H1 (cell line): Measurements from ENCODE around the gene CCR8. TPM values are rescaled to one million over a fixed set of nuclear protein-coding genes. Genes with fewer than 3 reads are reported as not detected.

Experiments used
- CTCF ChIA-PET: fragments of 300-600 bp; sonication (Branson Sonifier 250); formaldehyde crosslinking; loops from one replicate; lab custom pipeline; 2021; ENCODE audit not compliant: partially characterized antibody; lab: Charles Lee
- POLR2A ChIA-PET: fragments of 300-600 bp; sonication (Branson Sonifier 250); formaldehyde crosslinking; loops from one replicate; lab custom pipeline; 2021; ENCODE audit warnings: inconsistent platforms; ENCODE audit not compliant: partially characterized antibody; lab: Charles Lee
- DNase-seq, 2 experiments: peaks; one replicate each; pipeline versions ENCODE4 v3.0.0 to v3.0.0-alpha.2; 2010 to 2022; ENCODE audit warnings: low spot score in 2 of 2, low read depth in 1 of 2, mixed read lengths in 1 of 2
- FAIRE-seq: peaks from 2 replicates; lab custom pipeline; 2011; peaks lifted over from hg19 to GRCh38; lab: Jason Lieb, UNC
- H2AFZ ChIP-seq: 2 replicates; pipeline ENCODE4 v1.8.1; 2012; ENCODE audit warnings: low read length, inconsistent platforms
- H2AK5ac ChIP-seq: 2 replicates; pipeline ENCODE4 v1.6.1; 2013; ENCODE audit warnings: low read depth, low read length
- H2BK120ac ChIP-seq: replicated peaks from 2 replicates; pipeline ENCODE3; 2013; ENCODE audit warnings: low read depth, low read length, inconsistent platforms
- H2BK12ac ChIP-seq: 2 replicates; pipeline ENCODE4 v1.6.1; 2013; ENCODE audit warnings: low read depth, low read length
- H2BK15ac ChIP-seq: 2 replicates; pipeline ENCODE4 v1.6.1; 2013; ENCODE audit warnings: low read length
- H2BK20ac ChIP-seq: 2 replicates; pipeline ENCODE4 v1.6.1; 2013; ENCODE audit warnings: low read length
- H2BK5ac ChIP-seq: 2 replicates; pipeline ENCODE4 v1.6.1; 2013; ENCODE audit warnings: low read depth, low read length
- H3K14ac ChIP-seq: 2 replicates; pipeline ENCODE4 v1.6.1; 2013; ENCODE audit warnings: inconsistent platforms; ENCODE audit not compliant: insufficient read length
- H3K18ac ChIP-seq: 2 replicates; pipeline ENCODE4 v1.6.1; 2013; ENCODE audit warnings: low read length; ENCODE audit errors: extremely low read depth
- H3K23ac ChIP-seq: 2 replicates; pipeline ENCODE4 v1.6.1; 2013; ENCODE audit warnings: inconsistent platforms; ENCODE audit not compliant: insufficient read length
- H3K23me2 ChIP-seq: 2 replicates; pipeline ENCODE4 v1.6.1; 2013; ENCODE audit warnings: low read depth, low read length
- H3K27ac ChIP-seq: 2 replicates; pipeline ENCODE4 v1.6.1; 2011; ENCODE audit warnings: low read depth, low read length, inconsistent platforms
- H3K27me3 ChIP-seq, 4 experiments: replicated peaks in 1 of 4; 1 replicate in 1 of 4; 2 replicates in 3 of 4; pipeline versions ENCODE4 v1.6.1 to v1.8.1; 2011 to 2013; ENCODE audit warnings: low read length in 3 of 4, mild to moderate bottlenecking in 3 of 4, inconsistent platforms in 2 of 4, mixed read lengths in 2 of 4, moderate library complexity in 1 of 4; ENCODE audit not compliant: control insufficient read depth in 3 of 4, insufficient read depth in 3 of 4; ENCODE audit errors: extremely low read depth in 1 of 4
- H3K36me3 ChIP-seq, 4 experiments: 2 replicates each; pipeline versions ENCODE4 v1.6.1 to v1.8.1; 2011 to 2013; ENCODE audit warnings: mild to moderate bottlenecking in 4 of 4, low read length in 3 of 4, moderate library complexity in 2 of 4, control low read depth in 1 of 4, inconsistent platforms in 1 of 4; ENCODE audit not compliant: insufficient read depth in 4 of 4, control insufficient read depth in 2 of 4
- H3K4ac ChIP-seq: replicated peaks from 2 replicates; pipeline ENCODE3; 2013; ENCODE audit warnings: low read length, low read depth, mixed read lengths, inconsistent platforms; ENCODE audit not compliant: insufficient read length
- H3K4me1 ChIP-seq, 4 experiments: replicated peaks in 1 of 4; 1 replicate in 1 of 4; 2 replicates in 3 of 4; pipeline versions ENCODE4 v1.6.1 to v1.8.1; 2011 to 2013; ENCODE audit warnings: low read length in 3 of 4, inconsistent platforms in 2 of 4, mixed read lengths in 1 of 4; ENCODE audit not compliant: insufficient read depth in 4 of 4, control insufficient read depth in 3 of 4
- H3K4me2 ChIP-seq, 2 experiments: 2 replicates each; pipeline versions ENCODE4 v1.6.1 to v1.8.1; 2011 to 2013; ENCODE audit warnings: low read depth in 2 of 2, low read length in 2 of 2, control low read depth in 1 of 2, inconsistent platforms in 1 of 2, mild to moderate bottlenecking in 1 of 2; ENCODE audit not compliant: insufficient read depth in 1 of 2
- H3K4me3 ChIP-seq, 4 experiments: fragments of 200-600, 300-600 bp in 1 of 4; sonication (generic), shearing (Covaris generic), sonication (Bioruptor Twin) in 1 of 4; 2 replicates each; pipeline versions ENCODE4 v1.5.1 to v1.8.1; 2011 to 2016; ENCODE audit warnings: low read length in 4 of 4, low read depth in 3 of 4, control low read depth in 2 of 4, inconsistent platforms in 2 of 4, mild to moderate bottlenecking in 2 of 4, mixed read lengths in 1 of 4, moderate library complexity in 1 of 4; ENCODE audit not compliant: insufficient read depth in 2 of 4; ENCODE audit errors: extremely low read depth in 1 of 4
- H3K56ac ChIP-seq: replicated peaks from 2 replicates; pipeline ENCODE3; 2013; ENCODE audit warnings: low read depth, mild to moderate bottlenecking, mixed read lengths, low read length, inconsistent platforms; ENCODE audit not compliant: insufficient read length
- H3K79me1 ChIP-seq: 2 replicates; pipeline ENCODE4 v1.6.1; 2013; ENCODE audit warnings: low read depth, low read length, control low read depth
- H3K79me2 ChIP-seq, 2 experiments: 2 replicates each; pipeline versions ENCODE4 v1.6.1 to v1.8.1; 2012 to 2013; ENCODE audit warnings: low read length in 2 of 2, mild to moderate bottlenecking in 2 of 2, inconsistent platforms in 1 of 2; ENCODE audit not compliant: insufficient read depth in 2 of 2, control insufficient read depth in 1 of 2
- H3K9ac ChIP-seq, 4 experiments: replicated peaks in 1 of 4; 1 replicate in 1 of 4; 2 replicates in 3 of 4; pipeline versions ENCODE4 v1.6.1 to v1.8.1; 2011 to 2013; ENCODE audit warnings: low read depth in 3 of 4, low read length in 3 of 4, control low read depth in 2 of 4, mild to moderate bottlenecking in 2 of 4, moderate library complexity in 2 of 4, inconsistent platforms in 1 of 4; ENCODE audit errors: extremely low read depth in 1 of 4
- H3K9me3 ChIP-seq, 2 experiments: 2 replicates each; pipeline versions ENCODE4 v1.6.1 to v1.8.1; 2012 to 2013; ENCODE audit warnings: mild to moderate bottlenecking in 2 of 2, moderate library complexity in 2 of 2, control low read depth in 1 of 2, inconsistent platforms in 1 of 2, low read depth in 1 of 2, low read length in 1 of 2, mixed read lengths in 1 of 2; ENCODE audit not compliant: insufficient read depth in 2 of 2
- H4K20me1 ChIP-seq, 2 experiments: replicated peaks in 1 of 2; 2 replicates each; pipeline versions ENCODE3 to v1.8.1; 2011 to 2013; ENCODE audit warnings: inconsistent platforms in 2 of 2, low read length in 2 of 2, mild to moderate bottlenecking in 1 of 2; ENCODE audit not compliant: insufficient read depth in 2 of 2, control insufficient read depth in 1 of 2
- H4K5ac ChIP-seq: 2 replicates; pipeline ENCODE4 v1.6.1; 2013; ENCODE audit warnings: low read length, low read depth, mixed read lengths, inconsistent platforms; ENCODE audit not compliant: insufficient read length
- H4K8ac ChIP-seq: 2 replicates; pipeline ENCODE4 v1.8.0; 2013; ENCODE audit warnings: mild to moderate bottlenecking, moderate library complexity, low read length, inconsistent platforms; ENCODE audit not compliant: insufficient read depth; ENCODE audit errors: extremely low read depth
- H4K91ac ChIP-seq: replicated peaks from 2 replicates; pipeline ENCODE3; 2013; ENCODE audit warnings: low read length, mixed read lengths, inconsistent platforms; ENCODE audit not compliant: insufficient read length
- CBX5 ChIP-seq: fragments of 300-800, 300-1000 bp; sonication (generic); IDR thresholded peaks from 2 replicates; pipeline ENCODE4 v1.7.1; 2016; ENCODE audit warnings: antibody characterized with exemption, low read length, low read depth
- KDM4A ChIP-seq: IDR thresholded peaks from one replicate; pipeline ENCODE4 v1.7.1; 2012; ENCODE audit warnings: low read depth, mild to moderate bottlenecking, moderate library complexity, low read length, inconsistent platforms; ENCODE audit not compliant: severe bottlenecking
- PHF8 ChIP-seq: fragments of 200-600 bp; sonication (generic); conservative IDR thresholded peaks from 2 replicates; pipeline ENCODE4 v1.7.1; 2012; ENCODE audit warnings: low read depth, mild to moderate bottlenecking, inconsistent platforms, low read length, moderate library complexity
- TAF1 ChIP-seq: IDR thresholded peaks from 2 replicates; pipeline ENCODE4 v1.6.1; 2011; ENCODE audit warnings: mild to moderate bottlenecking, low read depth, low read length
- ZNF274 ChIP-seq: IDR thresholded peaks from 2 replicates; pipeline ENCODE4 v1.7.0; 2012; ENCODE audit warnings: low read length, borderline replicate concordance; ENCODE audit errors: extremely low read depth
- WGBS, 2 experiments: shearing (Covaris generic) in 1 of 2; methylation state at CpG; one replicate each; pipeline versions ENCODE4 v1.1.6 to v1.1.7; 2013 to 2015; ENCODE audit warnings: low lambda C conversion rate in 2 of 2, mixed read lengths in 2 of 2, inconsistent platforms in 1 of 2, low coverage in 1 of 2, missing lambda C conversion rate in 1 of 2; ENCODE audit not compliant: insufficient replicate concordance in 2 of 2, insufficient coverage in 1 of 2, insufficient read length in 1 of 2; ENCODE audit errors: extremely low coverage in 1 of 2, missing lambda C conversion rate in 1 of 2; 5-methylcytosine and 5-hydroxymethylcytosine counted together
- polyA plus RNA-seq, 7 experiments: library from polyadenylated mRNA; depleted of rRNA in 3 of 7; stranded (reverse) in 5 of 7; unstranded in 2 of 7; fragments of >200 nt in 5 of 7; fragments of 200-250 nt in 2 of 7; gene quantifications; 1 replicate in 5 of 7; 2 replicates in 1 of 7; 4 replicates in 1 of 7; pipeline versions ENCODE4 v1.2.1 to v1.2.3, GENCODE V29; 2011 to 2013; ENCODE audit warnings: missing spikeins in 2 of 7, mixed read lengths in 2 of 7
- total RNA-seq: library from RNA; stranded (reverse); fragmentation: NEBNext Ultra II Directional; extraction: Animal tissue kit (Norgen Biotek cat#: 25700); gene quantifications from 2 replicates; pipeline ENCODE4 v1.2.1, GENCODE V29; 2021

Gene CCR8
- total and polyA plus RNA-seq, 2 of the 8 experiments (the other 6 are each of a cell fraction or from before 2014, with no cell fraction given), result 0.35 TPM; not detected in 1

GRCh38 chr3:39334205-39334604, 4.7 kb downstream of the CCR8 start:
- POLR2A ChIA-PET, result no interaction called here
- Histone ChIP-seq H3K36me3 (no peaks in the 10 kb centered on the region; a peak in 1 of 8 replicates), H3K79me1 (no peaks in the 10 kb centered on the region), H3K9ac (no peak overlapping the region), H2BK120ac (no peak overlapping the region), H3K18ac (no peak overlapping the region), H2BK20ac (no peak overlapping the region), H4K91ac (no peak overlapping the region), H3K4ac (no peak overlapping the region), H2AFZ (no peak overlapping the region)
- TF ChIP-seq KDM4A (no peak), CBX5 (no peak), TAF1 (no peak), PHF8 (no peak), ZNF274 (no peak)
- TF ChIP-seq, all 59 proteins: peak for 0
- Histone ChIP-seq H2AK5ac (no peak overlapping the region), H3K4me1 (peaks cover 0 to 5% (median 2%) of the 10 kb centered on the region in 4 experiments; a peak in 1 of 7 replicates), H2BK15ac (no peak overlapping the region), H4K5ac (no peak overlapping the region), H3K4me3 (no peak overlapping the region), H4K8ac (no peak overlapping the region), H2BK12ac (no peak overlapping the region), H3K27ac (no peak overlapping the region), H3K23ac (no peak overlapping the region), H3K14ac (no peak overlapping the region), H2BK5ac (no peak overlapping the region), H4K20me1 (no peaks in the 10 kb centered on the region), H3K79me2 (no peaks in the 10 kb centered on the region; a peak in 1 of 4 replicates), H3K56ac (no peak overlapping the region), H3K27me3 (no peaks in the 10 kb centered on the region), H3K4me2 (no peak overlapping the region), H3K9me3 (peaks cover 0 to 5% of the 10 kb centered on the region in 2 experiments; a peak in 1 of 4 replicates), H3K23me2 (no peaks in the 10 kb centered on the region)
- CTCF ChIA-PET, result no interaction called here
- WGBS, 2 experiments, result 90% methylated on average over 4 of the region's 4 CpGs; no CpG with 5 or more reads in 1 of the 2 experiments
- FAIRE-seq, result no peak
- DNase-seq, result no peak
